ENCODE results near the gene BAMBI.

The BAMBI gene, protein sequence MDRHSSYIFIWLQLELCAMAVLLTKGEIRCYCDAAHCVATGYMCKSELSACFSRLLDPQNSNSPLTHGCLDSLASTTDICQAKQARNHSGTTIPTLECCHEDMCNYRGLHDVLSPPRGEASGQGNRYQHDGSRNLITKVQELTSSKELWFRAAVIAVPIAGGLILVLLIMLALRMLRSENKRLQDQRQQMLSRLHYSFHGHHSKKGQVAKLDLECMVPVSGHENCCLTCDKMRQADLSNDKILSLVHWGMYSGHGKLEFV

DNA sequence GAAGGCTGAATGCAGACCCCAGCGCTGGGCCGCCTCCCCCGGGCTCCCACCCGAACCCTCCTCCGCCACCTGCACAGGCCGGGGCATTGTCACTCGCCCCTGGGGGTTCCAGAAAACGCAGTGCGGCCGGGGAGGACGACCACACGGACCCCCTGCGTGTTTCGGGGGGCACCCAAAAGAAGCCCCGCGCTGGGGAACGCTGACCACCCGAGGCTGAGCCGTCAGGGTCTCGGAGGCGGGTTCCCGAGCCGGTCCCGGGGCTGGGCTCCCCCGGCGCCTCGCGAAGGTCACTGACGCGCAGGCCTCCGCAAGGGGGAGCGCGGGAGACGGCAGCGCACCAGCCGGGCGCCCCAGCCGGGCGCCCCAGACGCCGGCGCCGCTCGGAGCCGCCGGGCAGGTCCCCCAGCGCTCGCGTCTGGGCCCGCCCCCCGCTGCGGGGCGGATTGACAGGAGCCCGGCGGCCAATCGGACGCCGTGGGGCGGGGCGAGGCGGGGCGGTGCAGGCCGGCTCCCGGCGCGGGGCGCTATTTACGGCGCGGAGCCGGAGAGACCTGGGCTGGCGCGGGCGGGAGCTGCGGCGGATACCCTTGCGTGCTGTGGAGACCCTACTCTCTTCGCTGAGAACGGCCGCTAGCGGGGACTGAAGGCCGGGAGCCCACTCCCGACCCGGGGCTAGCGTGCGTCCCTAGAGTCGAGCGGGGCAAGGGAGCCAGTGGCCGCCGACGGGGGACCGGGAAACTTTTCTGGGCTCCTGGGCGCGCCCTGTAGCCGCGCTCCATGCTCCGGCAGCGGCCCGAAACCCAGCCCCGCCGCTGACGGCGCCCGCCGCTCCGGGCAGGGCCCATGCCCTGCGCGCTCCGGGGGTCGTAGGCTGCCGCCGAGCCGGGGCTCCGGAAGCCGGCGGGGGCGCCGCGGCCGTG is at the start of gene BAMBI:
BAMBI (plus strand) TSS at position 554 of the 920 bp plus-strand sequence. CDS start 377 bp downstream, outside the sequence.
- POLR2A ChIA-PET (ENCODE audit: low non-redundant PET) = interaction anchor here (0.6 kb wide), 1 partner anchor 46 kb away, joined by 3 read pairs; no protein-coding TSS in a partner anchor
- TF ChIP-seq, protein P1, sequence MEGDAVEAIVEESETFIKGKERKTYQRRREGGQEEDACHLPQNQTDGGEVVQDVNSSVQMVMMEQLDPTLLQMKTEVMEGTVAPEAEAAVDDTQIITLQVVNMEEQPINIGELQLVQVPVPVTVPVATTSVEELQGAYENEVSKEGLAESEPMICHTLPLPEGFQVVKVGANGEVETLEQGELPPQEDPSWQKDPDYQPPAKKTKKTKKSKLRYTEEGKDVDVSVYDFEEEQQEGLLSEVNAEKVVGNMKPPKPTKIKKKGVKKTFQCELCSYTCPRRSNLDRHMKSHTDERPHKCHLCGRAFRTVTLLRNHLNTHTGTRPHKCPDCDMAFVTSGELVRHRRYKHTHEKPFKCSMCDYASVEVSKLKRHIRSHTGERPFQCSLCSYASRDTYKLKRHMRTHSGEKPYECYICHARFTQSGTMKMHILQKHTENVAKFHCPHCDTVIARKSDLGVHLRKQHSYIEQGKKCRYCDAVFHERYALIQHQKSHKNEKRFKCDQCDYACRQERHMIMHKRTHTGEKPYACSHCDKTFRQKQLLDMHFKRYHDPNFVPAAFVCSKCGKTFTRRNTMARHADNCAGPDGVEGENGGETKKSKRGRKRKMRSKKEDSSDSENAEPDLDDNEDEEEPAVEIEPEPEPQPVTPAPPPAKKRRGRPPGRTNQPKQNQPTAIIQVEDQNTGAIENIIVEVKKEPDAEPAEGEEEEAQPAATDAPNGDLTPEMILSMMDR (conservative IDR thresholded peaks at IDR 0.05; ENCODE audit: low read depth) = peak; percentile 85
- peak; percentile 88 for DNase-seq (ENCODE audit: low spot score)
- H3K27ac ChIP-seq = no peak within 1 kb of the TSS
- CTCF ChIA-PET = interaction anchor here (0.7 to 1.9 kb wide), 6 partner anchors 13 to 627 kb away, joined by 3 to 9 read pairs (median 5); no protein-coding TSS in a partner anchor

DNA sequence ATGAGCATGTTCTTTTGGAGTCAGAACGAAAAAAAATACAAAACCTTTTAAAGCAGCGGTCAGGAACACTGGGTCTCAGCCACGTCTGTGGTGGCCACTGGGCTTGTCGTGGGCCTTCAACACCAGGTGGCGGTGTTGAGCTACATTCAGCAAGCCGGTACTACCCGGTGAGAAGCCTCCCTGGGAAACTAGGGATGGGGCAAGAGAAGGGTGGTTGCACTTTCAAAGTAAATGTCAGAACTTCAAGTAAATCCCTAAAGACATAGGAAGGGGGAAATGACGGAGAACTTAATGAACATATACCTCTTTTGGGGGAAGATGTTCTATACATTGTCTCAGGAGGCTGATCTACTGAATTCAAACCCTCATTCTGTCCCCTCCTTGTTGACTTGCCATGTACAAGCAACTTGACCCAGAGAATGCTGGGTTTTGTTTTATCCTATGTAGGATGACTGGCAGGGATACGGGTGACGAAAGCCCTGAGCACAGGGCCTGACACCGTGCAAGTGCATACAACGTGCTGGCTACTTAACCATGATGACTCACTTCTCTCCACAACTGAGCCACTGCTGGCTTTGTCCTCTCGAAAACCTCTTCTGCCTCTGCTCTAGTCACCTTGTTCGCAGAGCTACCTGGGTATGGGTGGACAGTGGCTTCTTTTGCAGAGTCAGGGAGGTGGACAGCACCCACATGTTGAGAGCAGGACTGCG is 49.0 kb upstream of the BAMBI start:
- ChIA-PET POLR2A (ENCODE audit: low non-redundant PET) (no interaction called here), CTCF (interaction anchor here (0.5 to 1.5 kb wide), 4 partner anchors 13 to 678 kb away, joined by 4 to 5 read pairs (median 4); no protein-coding TSS in a partner anchor)
- H3K27ac ChIP-seq = no peak overlapping the region
- TF ChIP-seq, protein P1 (conservative IDR thresholded peaks at IDR 0.05; ENCODE audit: low read depth) = peak; percentile 84
- DNase-seq (ENCODE audit: low spot score) = peak; percentile 76

DNA sequence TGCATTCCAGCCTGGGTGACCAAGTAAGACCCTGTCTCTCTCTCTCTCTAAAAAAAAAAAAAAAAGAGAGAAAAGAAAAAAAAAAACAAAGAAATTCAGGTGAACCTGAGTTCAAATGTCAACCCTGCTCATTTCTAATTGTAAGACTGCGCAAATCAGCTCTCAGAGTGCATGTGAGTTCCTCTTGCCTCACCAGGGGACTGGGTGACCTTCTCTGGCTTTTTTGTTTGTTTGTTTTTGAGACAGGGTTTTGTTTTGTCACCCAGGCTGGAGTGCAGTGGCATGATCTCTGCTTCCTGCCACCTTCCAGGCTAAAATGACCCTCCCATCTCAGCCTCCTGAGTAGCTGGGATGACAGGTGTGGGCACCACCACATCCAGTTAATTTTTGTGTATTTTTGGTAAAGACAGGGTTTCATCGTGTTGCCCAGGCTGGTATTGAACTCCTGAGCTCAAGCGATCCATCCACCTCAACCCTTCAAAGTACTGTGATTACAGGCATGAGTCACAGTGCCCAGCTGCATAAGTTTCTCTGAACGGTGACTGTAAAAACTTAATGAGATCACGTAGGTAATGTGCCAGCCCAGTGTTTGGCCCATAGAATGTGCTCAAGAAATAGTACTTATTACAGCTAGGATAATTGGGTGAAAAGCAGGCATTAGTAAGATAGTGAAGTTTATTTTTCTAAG is 45.3 kb upstream of the BAMBI start:
- no peak overlapping the region for H3K27ac ChIP-seq
- ChIA-PET POLR2A (ENCODE audit: low non-redundant PET) (interaction anchor here (0.6 kb wide), 1 partner anchor 46 kb away, joined by 3 read pairs; the partner anchor contains the start of gene BAMBI), CTCF (interaction anchor here (0.5 to 1.2 kb wide), 5 partner anchors 32 to 1101 kb away, joined by 3 to 7 read pairs (median 5); no protein-coding TSS in a partner anchor)
- TF ChIP-seq, protein P1 (conservative IDR thresholded peaks at IDR 0.05; ENCODE audit: low read depth) = no peak
- DNase-seq (ENCODE audit: low spot score) = no peak

DNA sequence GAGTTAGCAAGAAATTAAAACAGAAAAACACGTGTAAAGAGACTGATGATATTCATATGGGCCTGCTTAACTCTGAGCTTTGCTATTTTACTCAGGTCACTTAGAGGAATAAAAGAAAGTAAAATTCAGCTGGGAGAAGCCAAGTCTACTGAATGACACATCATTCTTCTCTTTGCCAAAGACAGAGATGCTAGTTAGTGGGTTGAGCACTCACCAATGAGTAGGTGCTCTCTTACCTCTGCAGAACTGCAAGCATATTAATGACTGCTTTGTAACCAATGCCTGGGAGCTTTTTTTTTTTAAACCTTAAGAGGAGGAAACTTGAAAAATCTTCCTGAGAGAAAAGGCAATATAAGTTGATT is 44.8 kb upstream of the BAMBI start:
- CTCF ChIA-PET = interaction anchor here (0.6 to 1.2 kb wide), 3 partner anchors 32 to 129 kb away, joined by 3 to 7 read pairs (median 5); no protein-coding TSS in a partner anchor
- POLR2A ChIA-PET (ENCODE audit: low non-redundant PET) = no interaction called here

DNA sequence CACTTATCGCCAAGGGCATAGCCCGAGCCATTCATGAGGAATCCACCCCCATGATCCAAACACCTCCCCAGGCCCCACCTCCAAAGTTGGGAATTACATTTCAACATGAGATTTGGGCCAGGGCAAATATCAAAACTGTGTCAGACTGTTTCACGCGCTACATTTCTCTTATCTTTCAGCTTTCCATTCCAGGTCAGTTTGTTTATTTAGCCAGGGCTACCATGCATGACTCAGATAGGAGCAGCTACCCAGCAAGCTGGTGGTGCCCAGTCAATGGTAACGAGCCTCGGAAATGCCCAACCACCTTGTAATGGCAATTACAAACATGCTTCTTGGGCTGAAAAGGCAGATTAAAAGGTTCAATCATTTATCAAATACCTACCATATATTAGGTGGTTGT is 43.6 kb upstream of the BAMBI start:
- H3K27ac ChIP-seq = no peak overlapping the region
- no peak for DNase-seq (ENCODE audit: low spot score)
- TF ChIP-seq, protein P1 (conservative IDR thresholded peaks at IDR 0.05; ENCODE audit: low read depth) = no peak
- CTCF ChIA-PET = no interaction called here
- POLR2A ChIA-PET (ENCODE audit: low non-redundant PET) = no interaction called here

More for the DNA sequence above, 44.8 kb upstream of the BAMBI start:
- TF ChIP-seq, protein P1 (conservative IDR thresholded peaks at IDR 0.05; ENCODE audit: low read depth) = no peak
- no peak for DNase-seq (ENCODE audit: low spot score)
- H3K27ac ChIP-seq = no peak overlapping the region
